Ovary (tissue), 3 donors: ENCODE data around the gene XYLT1.

Experiments
- EP300 ChIP-seq: sonication (generic); formaldehyde crosslinking; IDR thresholded peaks from one replicate; pipeline ENCODE4 v1.6.1; 2017; ENCODE audit warnings: antibody characterized with exemption
- POLR2A ChIP-seq: fragments of 450-650 bp; IDR thresholded peaks from one replicate; pipeline ENCODE4 v1.6.1; 2017; ENCODE audit warnings: antibody characterized with exemption, mild to moderate bottlenecking, moderate library complexity
- TF ChIP-seq, protein P1 (sequence below), 3 donors: fragments of 450-650 bp in 2 of 3; fragments of 200-600 bp in 1 of 3; IDR thresholded peaks; one replicate each; pipeline versions ENCODE4 v1.5.1 to v1.8.0; 2016 to 2022; ENCODE audit warnings: antibody characterized with exemption in 3 of 3, mild to moderate bottlenecking in 1 of 3
- donor health status: DM: no; HTN: no; CAD: no.

GRCh38 chr16:17062676-17063075 lies 408.1 kb downstream of the XYLT1 start:
- TF ChIP-seq, protein P1, sequence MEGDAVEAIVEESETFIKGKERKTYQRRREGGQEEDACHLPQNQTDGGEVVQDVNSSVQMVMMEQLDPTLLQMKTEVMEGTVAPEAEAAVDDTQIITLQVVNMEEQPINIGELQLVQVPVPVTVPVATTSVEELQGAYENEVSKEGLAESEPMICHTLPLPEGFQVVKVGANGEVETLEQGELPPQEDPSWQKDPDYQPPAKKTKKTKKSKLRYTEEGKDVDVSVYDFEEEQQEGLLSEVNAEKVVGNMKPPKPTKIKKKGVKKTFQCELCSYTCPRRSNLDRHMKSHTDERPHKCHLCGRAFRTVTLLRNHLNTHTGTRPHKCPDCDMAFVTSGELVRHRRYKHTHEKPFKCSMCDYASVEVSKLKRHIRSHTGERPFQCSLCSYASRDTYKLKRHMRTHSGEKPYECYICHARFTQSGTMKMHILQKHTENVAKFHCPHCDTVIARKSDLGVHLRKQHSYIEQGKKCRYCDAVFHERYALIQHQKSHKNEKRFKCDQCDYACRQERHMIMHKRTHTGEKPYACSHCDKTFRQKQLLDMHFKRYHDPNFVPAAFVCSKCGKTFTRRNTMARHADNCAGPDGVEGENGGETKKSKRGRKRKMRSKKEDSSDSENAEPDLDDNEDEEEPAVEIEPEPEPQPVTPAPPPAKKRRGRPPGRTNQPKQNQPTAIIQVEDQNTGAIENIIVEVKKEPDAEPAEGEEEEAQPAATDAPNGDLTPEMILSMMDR (IDR thresholded peaks at IDR 0.05), result no peak
- TF ChIP-seq POLR2A (no peak), EP300 (no peak)
